ENCODE data around the gene PHC3. TPM values are rescaled to one million over a fixed set of nuclear protein-coding genes. Genes with fewer than 3 reads are reported as not detected.

Gene PHC3
- total RNA-seq, 1 experiment from 2014 or later = 55.4 TPM

DNA sequence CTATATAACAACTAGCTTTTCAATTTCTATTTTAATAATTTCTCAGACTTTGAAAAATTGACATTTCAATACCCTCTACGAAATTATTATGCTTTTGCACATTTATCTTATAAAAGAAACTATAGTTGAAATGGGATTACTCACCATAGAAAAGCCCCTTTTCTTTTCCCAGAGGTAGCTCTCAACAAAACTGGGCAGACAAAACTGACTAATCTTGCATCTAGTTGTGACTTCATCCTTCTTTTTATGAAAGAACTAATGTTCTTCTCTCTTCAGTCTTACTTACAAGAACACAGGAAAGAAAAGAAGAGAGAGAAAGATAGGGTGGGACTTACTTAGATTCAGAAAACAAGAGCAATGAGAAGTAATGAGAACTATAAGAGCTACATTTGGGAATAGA is 82.8 kb downstream of the PHC3 start:
- Histone ChIP-seq H3K27me3 (replicated peaks; ENCODE audit: insufficient read depth, low read depth, low read length, poor library complexity) (no peaks in the 10 kb centered on the region), H3K36me3 (ENCODE audit: insufficient read depth, low read length, poor library complexity, severe bottlenecking) (peaks cover 82% of the 10 kb centered on the region), H3K4me3 (ENCODE audit: low read depth, low read length, poor library complexity, severe bottlenecking) (no peak overlapping the region), H3K27ac (ENCODE audit: low read depth, low read length, poor library complexity, severe bottlenecking) (no peak overlapping the region), H3K4me1 (ENCODE audit: insufficient read depth, low read length, poor library complexity, severe bottlenecking) (no peaks in the 10 kb centered on the region), H3K9me3 (ENCODE audit: low read depth, low read length, poor library complexity, severe bottlenecking) (no peaks in the 10 kb centered on the region)
- ChIA-PET POLR2A (ENCODE audit: low non-redundant PET) (no interaction called here), CTCF (no interaction called here)
- DNase-seq (ENCODE audit: low spot score) = no peak
- no TSS peak for BruUV-seq (replicated peaks)
- TF ChIP-seq, protein P1, sequence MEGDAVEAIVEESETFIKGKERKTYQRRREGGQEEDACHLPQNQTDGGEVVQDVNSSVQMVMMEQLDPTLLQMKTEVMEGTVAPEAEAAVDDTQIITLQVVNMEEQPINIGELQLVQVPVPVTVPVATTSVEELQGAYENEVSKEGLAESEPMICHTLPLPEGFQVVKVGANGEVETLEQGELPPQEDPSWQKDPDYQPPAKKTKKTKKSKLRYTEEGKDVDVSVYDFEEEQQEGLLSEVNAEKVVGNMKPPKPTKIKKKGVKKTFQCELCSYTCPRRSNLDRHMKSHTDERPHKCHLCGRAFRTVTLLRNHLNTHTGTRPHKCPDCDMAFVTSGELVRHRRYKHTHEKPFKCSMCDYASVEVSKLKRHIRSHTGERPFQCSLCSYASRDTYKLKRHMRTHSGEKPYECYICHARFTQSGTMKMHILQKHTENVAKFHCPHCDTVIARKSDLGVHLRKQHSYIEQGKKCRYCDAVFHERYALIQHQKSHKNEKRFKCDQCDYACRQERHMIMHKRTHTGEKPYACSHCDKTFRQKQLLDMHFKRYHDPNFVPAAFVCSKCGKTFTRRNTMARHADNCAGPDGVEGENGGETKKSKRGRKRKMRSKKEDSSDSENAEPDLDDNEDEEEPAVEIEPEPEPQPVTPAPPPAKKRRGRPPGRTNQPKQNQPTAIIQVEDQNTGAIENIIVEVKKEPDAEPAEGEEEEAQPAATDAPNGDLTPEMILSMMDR (conservative IDR thresholded peaks at IDR 0.05; ENCODE audit: low read depth, low read length) = no peak
- no peak for TF ChIP-seq EZH2 (IDR thresholded peaks at IDR 0.05; ENCODE audit: borderline replicate concordance, low read depth, low read length, poor library complexity, severe bottlenecking)
- intact Hi-C loops (cut with micrococcal nuclease; ENCODE audit: unreplicated experiment) = no loop called here

DNA sequence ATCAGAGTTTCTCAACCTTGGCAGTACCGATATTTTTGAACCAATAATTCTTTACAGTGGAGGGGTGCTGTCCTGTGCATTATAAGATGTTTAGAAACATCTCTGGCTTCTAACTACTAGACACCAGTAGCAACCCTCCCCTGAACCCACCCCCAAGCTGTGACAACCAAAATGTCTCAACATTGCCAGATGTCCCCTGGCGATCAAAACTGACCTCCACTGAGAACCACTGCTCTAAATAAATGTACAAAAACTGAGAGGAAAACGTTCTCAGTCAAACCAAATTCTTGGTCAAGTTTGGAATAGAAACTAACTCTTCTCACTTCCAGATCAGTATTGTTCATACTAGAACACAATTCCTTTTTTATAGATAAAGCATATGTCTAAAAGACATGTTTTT is 85.2 kb downstream of the PHC3 start:
- H3K9me3 ChIP-seq (ENCODE audit: low read depth, low read length, poor library complexity, severe bottlenecking) = no peaks in the 10 kb centered on the region
- no peak overlapping the region for H3K27ac ChIP-seq (ENCODE audit: low read depth, low read length, poor library complexity, severe bottlenecking)
- ChIA-PET CTCF (no interaction called here), POLR2A (ENCODE audit: low non-redundant PET) (no interaction called here)
- DNase-seq (ENCODE audit: low spot score) = no peak
- H3K27me3 ChIP-seq (replicated peaks; ENCODE audit: insufficient read depth, low read depth, low read length, poor library complexity) = no peaks in the 10 kb centered on the region
- peaks cover 70% of the 10 kb centered on the region for H3K36me3 ChIP-seq (ENCODE audit: insufficient read depth, low read length, poor library complexity, severe bottlenecking)
- intact Hi-C loops (cut with micrococcal nuclease; ENCODE audit: unreplicated experiment) = no loop called here
- no peak overlapping the region for H3K4me3 ChIP-seq (ENCODE audit: low read depth, low read length, poor library complexity, severe bottlenecking)
- no peaks in the 10 kb centered on the region for H3K4me1 ChIP-seq (ENCODE audit: insufficient read depth, low read length, poor library complexity, severe bottlenecking)
- BruUV-seq (replicated peaks) = no TSS peak
- TF ChIP-seq EZH2 (IDR thresholded peaks at IDR 0.05; ENCODE audit: borderline replicate concordance, low read depth, low read length, poor library complexity, severe bottlenecking) = no peak
- TF ChIP-seq, protein P1 (conservative IDR thresholded peaks at IDR 0.05; ENCODE audit: low read depth, low read length) = no peak

DNA sequence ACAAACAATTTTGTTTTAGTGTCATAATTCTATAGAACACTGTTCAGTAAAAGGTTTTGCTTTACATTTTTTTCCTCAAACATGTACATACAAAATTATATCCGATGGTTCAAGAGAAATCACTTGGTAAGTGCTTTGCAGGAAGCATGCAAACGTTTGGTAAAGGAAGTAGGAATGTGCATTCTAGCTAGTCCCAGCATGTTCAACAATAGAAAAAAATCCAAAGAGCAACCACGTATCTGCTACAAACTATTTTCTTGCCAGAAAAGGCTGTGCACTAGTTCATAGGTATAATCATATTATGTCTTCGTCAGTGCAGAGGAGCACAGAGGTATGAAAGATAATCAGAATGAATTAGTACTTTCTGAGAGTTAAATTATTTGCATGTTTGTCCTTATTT is 85.8 kb downstream of the PHC3 start:
- peaks cover 66% of the 10 kb centered on the region for H3K36me3 ChIP-seq (ENCODE audit: insufficient read depth, low read length, poor library complexity, severe bottlenecking)
- ChIA-PET POLR2A (ENCODE audit: low non-redundant PET) (no interaction called here), CTCF (no interaction called here)
- H3K9me3 ChIP-seq (ENCODE audit: low read depth, low read length, poor library complexity, severe bottlenecking) = no peaks in the 10 kb centered on the region
- no peak overlapping the region for H3K27ac ChIP-seq (ENCODE audit: low read depth, low read length, poor library complexity, severe bottlenecking)
- no peak for DNase-seq (ENCODE audit: low spot score)
- H3K4me3 ChIP-seq (ENCODE audit: low read depth, low read length, poor library complexity, severe bottlenecking) = no peak overlapping the region
- no TSS peak for BruUV-seq (replicated peaks)
- H3K4me1 ChIP-seq (ENCODE audit: insufficient read depth, low read length, poor library complexity, severe bottlenecking) = no peaks in the 10 kb centered on the region
- no peaks in the 10 kb centered on the region for H3K27me3 ChIP-seq (replicated peaks; ENCODE audit: insufficient read depth, low read depth, low read length, poor library complexity)
- TF ChIP-seq, protein P1 (conservative IDR thresholded peaks at IDR 0.05; ENCODE audit: low read depth, low read length) = no peak
- TF ChIP-seq EZH2 (IDR thresholded peaks at IDR 0.05; ENCODE audit: borderline replicate concordance, low read depth, low read length, poor library complexity, severe bottlenecking) = no peak
- intact Hi-C loops (cut with micrococcal nuclease; ENCODE audit: unreplicated experiment) = no loop called here
